HEK293 (cell line): ENCODE measurements around the gene NUBPL.
A peak's percentile ranks its signal among the peaks of the same experiment; 100 is the strongest.

Source experiments
- CTCF ChIA-PET: fragments of 350-600 bp; formaldehyde crosslinking; extraction: SDS; loops from one replicate; lab custom pipeline; 2021; ENCODE audit warnings: antibody characterized with exemption; lab: Yijun Ruan, JAX
- POLR2A ChIA-PET: fragments of 300-600 bp; formaldehyde crosslinking; extraction: SDS; loops from one replicate; lab custom pipeline; 2020; ENCODE audit warnings: antibody characterized with exemption, inconsistent platforms; lab: Yijun Ruan, JAX
- H3K27ac ChIP-seq: fragments of 200-500 bp; sonication (Bioruptor generic); 2 replicates; pipeline ENCODE4 v1.5.1; 2014; ENCODE audit warnings: low read depth, low read length, control low read depth, inconsistent platforms; ENCODE audit errors: extremely low read depth
- H3K36me3 ChIP-seq, 2 experiments: fragments of 200-500 bp in 1 of 2; sonication (Bioruptor generic) in 1 of 2; 1 replicate in 1 of 2; 2 replicates in 1 of 2; pipeline ENCODE4 v1.5.1; 2014 to 2017; ENCODE audit warnings: inconsistent platforms in 2 of 2, low read length in 2 of 2; ENCODE audit not compliant: control insufficient read depth in 2 of 2, insufficient read depth in 1 of 2
- H3K4me1 ChIP-seq: fragments of 200-500 bp; sonication (Bioruptor generic); 2 replicates; pipeline ENCODE4 v1.5.1; 2014; ENCODE audit warnings: mild to moderate bottlenecking, low read length, inconsistent platforms; ENCODE audit not compliant: control insufficient read depth, insufficient read depth
- H3K4me3 ChIP-seq: 2 replicates; pipeline ENCODE4 v1.5.1; 2011; ENCODE audit warnings: low read depth, mild to moderate bottlenecking, control low read depth, low read length, moderate library complexity
- H3K9me3 ChIP-seq: fragments of 200-500 bp; sonication (Bioruptor generic); 2 replicates; pipeline ENCODE4 v1.5.1; 2014; ENCODE audit warnings: low read depth, low read length, inconsistent platforms; ENCODE audit not compliant: control insufficient read depth, insufficient read depth
- AEBP2 ChIP-seq: fragments of 450-650 bp; formaldehyde crosslinking; IDR thresholded peaks from 2 replicates; pipeline ENCODE4 v1.5.1; 2016; ENCODE audit warnings: missing biosample characterization, missing genetic modification characterization, borderline replicate concordance
- HOXC10 ChIP-seq: sonication (generic); formaldehyde crosslinking; IDR thresholded peaks from 2 replicates; pipeline ENCODE4 v1.8.1; 2023; ENCODE audit warnings: mild to moderate bottlenecking, missing genetic modification reagents
- INSM2 ChIP-seq: fragments of 450-650 bp; formaldehyde crosslinking; IDR thresholded peaks from 2 replicates; pipeline ENCODE4 v1.5.1; 2016; ENCODE audit warnings: missing biosample characterization, missing genetic modification characterization
- KLF8 ChIP-seq: fragments of 450-650 bp; formaldehyde crosslinking; IDR thresholded peaks from 2 replicates; pipeline ENCODE4 v1.5.1; 2016; ENCODE audit warnings: missing biosample characterization, missing genetic modification characterization
- PRDM10 ChIP-seq: fragments of 450-650 bp; formaldehyde crosslinking; IDR thresholded peaks from 2 replicates; pipeline ENCODE4 v1.5.1; 2016; ENCODE audit warnings: missing biosample characterization, missing genetic modification characterization
- RBAK ChIP-seq: fragments of 450-650 bp; formaldehyde crosslinking; IDR thresholded peaks from 2 replicates; pipeline ENCODE4 v1.5.1; 2016; ENCODE audit warnings: missing biosample characterization, missing genetic modification characterization
- ZBTB26 ChIP-seq: fragments of 450-650 bp; formaldehyde crosslinking; optimal IDR thresholded peaks from 2 replicates; pipeline ENCODE3; 2016; ENCODE audit warnings: missing biosample characterization, mild to moderate bottlenecking, missing genetic modification characterization
- ZNF10 ChIP-seq: fragments of 450-650 bp; formaldehyde crosslinking; IDR thresholded peaks from 2 replicates; pipeline ENCODE4 v1.5.1; 2017; ENCODE audit warnings: missing biosample characterization, missing genetic modification characterization
- ZNF133 ChIP-seq: fragments of 450-650 bp; formaldehyde crosslinking; IDR thresholded peaks from 2 replicates; pipeline ENCODE4 v1.5.1; 2016; ENCODE audit warnings: missing biosample characterization, missing genetic modification characterization
- ZNF19 ChIP-seq: fragments of 450-650 bp; formaldehyde crosslinking; IDR thresholded peaks from 2 replicates; pipeline ENCODE4; 2016; ENCODE audit warnings: missing biosample characterization, missing genetic modification characterization, low read depth
- ZNF366 ChIP-seq: fragments of 450-650 bp; formaldehyde crosslinking; conservative IDR thresholded peaks from 2 replicates; pipeline ENCODE4 v1.5.1; 2016; ENCODE audit warnings: missing biosample characterization, missing genetic modification characterization
- ZNF398 ChIP-seq: fragments of 450-650 bp; formaldehyde crosslinking; IDR thresholded peaks from 2 replicates; pipeline ENCODE4 v1.5.1; 2017; ENCODE audit warnings: missing biosample characterization, missing genetic modification characterization

Gene NUBPL

GRCh38 chr14:31898838-31899528 lies 337.8 kb downstream of the NUBPL start:
- no peaks in the 10 kb centered on the region for H3K36me3 ChIP-seq
- CTCF ChIA-PET, result no interaction called here
- H3K9me3 ChIP-seq, result no peaks in the 10 kb centered on the region
- no peak overlapping the region for H3K27ac ChIP-seq
- POLR2A ChIA-PET, result no interaction called here
- TF ChIP-seq ZNF366 (tag by site-specific recombination) (no peak), AEBP2 (no peak), ZNF19 (tag by site-specific recombination) (no peak), RBAK (tag by site-specific recombination) (no peak)
- H3K4me3 ChIP-seq, result no peak overlapping the region
- peaks cover 9% of the 10 kb centered on the region for H3K4me1 ChIP-seq

- POLR2A ChIA-PET, result no interaction called here
- Histone ChIP-seq H3K4me1 (peaks cover 9% of the 10 kb centered on the region), H3K36me3 (no peaks in the 10 kb centered on the region), H3K9me3 (no peaks in the 10 kb centered on the region), H3K4me3 (no peak overlapping the region), H3K27ac (no peak overlapping the region)
- CTCF ChIA-PET, result interaction anchor here (0.5 kb wide), 1 partner anchor 67 kb away, joined by 6 read pairs; no protein-coding TSS in a partner anchor
- TF ChIP-seq KLF8 (tag by site-specific recombination), result peak; percentile 38; the same call in 1 of the 2 replicates
- TF ChIP-seq ZNF10 (tag by site-specific recombination), result 0 out of 2 replicates have a peak, but pooled peaks have one; percentile 48
- 0 out of 2 replicates have a peak, but pooled peaks have one; percentile 43 for TF ChIP-seq INSM2
- peak; percentile 55; the same call in 1 of the 2 replicates for TF ChIP-seq ZNF133
- no peak for TF ChIP-seq ZBTB26 (tag by site-specific recombination)
- TF ChIP-seq PRDM10 (tag by site-specific recombination), result 0 out of 2 replicates have a peak, but pooled peaks have one; percentile 20
- 0 out of 2 replicates have a peak, but pooled peaks have one; percentile 27 for TF ChIP-seq ZNF398
- TF ChIP-seq HOXC10, result no peak
Observed at GRCh38 chr14:31902002-31902401, 340.8 kb downstream of the NUBPL start.
